Measurements from ENCODE around the gene TMA7.
"Not testable (repeated sequence)": the region's sequence is repeated elsewhere in the genome, so short reads cannot be mapped to it uniquely, and the experiment has no call there.

TMA7 gene

DNA sequence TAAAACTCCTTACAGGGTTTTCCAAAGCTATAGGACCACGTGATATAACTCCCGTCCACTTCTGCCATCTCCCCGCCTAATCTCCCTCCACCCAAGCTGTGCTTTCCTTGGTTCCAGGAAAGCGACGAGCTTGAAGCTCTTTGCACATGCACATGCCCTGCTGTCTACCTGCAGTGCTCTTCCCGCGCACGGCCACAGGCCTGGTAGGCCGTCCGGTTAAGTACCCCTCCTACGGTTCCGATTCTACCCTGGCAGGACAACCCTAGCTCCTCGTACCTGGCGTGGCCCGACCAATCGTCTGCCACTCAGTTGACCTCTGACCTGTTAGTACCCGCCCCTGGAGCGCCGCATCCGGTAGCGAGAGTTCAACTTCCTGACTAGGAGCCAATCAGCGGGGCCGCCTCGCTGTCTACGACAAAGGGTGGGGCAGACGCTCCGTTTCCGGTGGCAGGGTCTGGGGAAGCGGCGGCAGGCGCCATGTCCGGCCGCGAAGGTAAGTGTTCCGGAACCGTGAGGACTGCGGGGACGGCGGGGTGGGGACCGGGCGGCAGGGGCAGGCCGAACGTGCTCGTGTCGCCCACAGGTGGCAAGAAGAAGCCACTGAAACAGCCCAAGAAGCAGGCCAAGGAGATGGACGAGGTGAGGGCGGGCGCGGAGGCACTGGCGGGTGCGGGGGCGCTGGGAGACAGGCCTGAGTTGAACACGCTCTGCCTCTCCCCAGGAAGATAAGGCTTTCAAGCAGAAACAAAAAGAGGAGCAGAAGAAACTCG lies at the start of gene TMA7, which contains the start of gene CCDC51:
Gene TMA7, plus strand, starts transcription at position 438 of the 770 bp plus-strand sequence. Its CDS starts 40 bp downstream, at position 478.
Gene CCDC51, minus strand, starts transcription at position 300 of the 770 bp plus-strand sequence. CDS start 4,991 bp downstream, outside the sequence.
- FAIRE-seq: peak; percentile 94

DNA sequence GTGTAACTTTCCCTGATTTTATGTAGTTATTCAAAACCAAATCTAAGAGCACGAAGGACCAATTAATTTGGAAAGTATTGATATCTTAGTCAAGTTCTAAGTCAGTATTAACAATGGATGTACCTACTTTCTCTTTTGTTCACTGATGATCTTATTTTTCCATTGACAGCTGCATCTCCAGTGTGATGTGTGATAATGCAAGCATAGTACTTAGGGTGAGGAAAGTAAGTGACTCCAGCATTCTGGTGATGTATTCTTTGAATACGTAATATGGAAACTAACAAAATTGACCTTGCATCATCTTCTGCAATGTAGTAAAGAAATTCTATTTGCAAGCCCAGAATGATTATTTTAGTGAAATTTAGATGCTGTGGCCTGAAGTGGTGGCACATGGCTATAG lies 45.7 kb upstream of the TMA7 start:
- FAIRE-seq: no peak

DNA sequence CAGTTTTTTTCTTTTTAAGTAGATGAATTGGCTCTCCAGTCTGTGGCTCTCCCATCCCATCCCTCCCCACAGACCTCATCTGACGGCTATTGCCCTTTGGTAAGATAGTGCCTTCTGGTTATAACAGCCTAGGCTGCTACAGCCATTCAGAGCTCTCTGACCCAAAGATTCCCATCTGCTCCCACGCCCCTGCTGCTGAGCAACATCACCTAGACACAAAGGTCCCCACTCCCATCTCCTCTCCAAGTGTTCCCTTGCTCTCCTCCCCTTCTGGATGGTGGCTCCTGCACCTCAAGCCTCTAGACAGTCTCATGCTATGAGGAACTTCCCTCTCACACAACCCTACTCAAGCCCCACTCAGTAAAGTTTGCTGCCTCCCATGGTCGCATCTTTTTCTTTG lies 44.3 kb upstream of the TMA7 start:
- no peak for FAIRE-seq

DNA sequence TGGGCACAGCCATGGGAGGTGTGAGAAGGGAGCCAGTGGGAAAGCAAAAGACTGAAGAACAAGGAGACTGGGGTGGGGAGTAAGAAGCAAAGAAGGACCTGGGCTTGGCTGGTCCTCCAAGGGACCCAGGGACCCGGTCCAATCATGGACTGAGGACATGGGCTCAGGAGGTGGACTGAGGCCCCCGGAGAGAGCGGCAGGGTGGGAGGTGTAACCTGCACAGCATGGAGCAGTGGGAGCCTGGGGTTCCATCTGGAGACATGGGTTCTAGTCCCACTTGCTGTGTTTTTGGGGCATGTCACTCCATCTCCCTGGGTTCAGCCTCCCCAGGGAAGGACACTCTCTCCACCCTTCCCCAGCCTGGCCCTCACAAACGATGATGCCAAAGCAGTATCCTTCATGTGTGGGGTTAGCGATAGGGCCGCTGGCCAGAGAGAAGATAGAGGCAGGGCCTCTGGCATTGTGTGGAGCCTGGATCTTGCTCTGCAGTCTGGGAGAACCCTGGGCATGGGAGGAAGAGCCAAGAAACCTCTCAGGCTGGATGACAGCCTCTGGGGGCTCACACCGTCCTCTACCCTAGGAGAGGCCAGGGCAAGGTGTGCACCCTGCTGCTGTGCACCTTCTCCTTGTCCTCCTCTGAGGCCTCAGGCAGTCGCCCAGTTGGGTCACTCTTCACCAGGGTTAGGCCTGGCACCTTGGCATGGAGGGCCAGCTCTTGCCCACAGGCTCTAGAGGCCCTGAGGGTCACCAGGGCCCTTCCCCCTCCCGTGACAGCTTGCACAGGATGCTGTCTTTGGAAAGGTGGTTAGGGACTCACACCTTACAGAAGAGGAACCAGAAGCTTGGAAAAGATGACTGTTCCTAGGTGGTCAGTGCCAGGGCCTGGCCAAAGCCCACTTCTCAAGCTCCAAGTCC lies 42.0 kb upstream of the TMA7 start:
- FAIRE-seq: no peak

DNA sequence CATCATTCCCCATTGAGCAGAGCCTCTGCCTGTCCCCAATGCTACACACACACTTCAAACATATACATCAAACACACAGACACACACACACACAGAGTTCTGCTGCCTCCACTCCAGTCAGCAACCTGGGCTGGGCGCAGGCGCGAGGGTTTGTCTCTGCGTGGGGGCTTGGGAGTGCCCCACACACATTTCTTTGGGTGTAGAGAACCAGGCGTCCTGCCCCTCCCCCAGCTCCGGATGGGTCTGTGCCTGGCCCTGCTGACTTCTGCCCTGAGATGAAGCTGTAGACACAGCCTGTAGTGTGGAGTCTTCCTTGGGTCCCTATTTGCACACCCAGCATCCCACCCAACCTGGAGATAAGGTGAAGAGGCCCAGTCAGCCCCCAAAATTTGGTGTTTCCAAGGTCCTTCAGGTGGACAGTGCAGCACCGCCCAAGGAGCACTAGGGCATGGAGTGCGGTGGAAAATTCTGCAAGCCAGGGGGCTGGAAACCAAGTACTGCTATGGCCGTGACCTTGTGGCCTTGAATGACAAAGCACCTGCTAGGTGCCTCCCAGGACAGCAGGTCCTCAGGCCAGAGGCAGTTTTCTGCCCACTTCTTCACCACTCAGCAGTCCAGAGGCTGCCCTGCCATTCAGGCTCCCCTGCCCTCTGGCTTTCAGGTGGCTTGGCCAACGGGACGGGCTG lies 41.2 kb upstream of the TMA7 start:
- FAIRE-seq: no peak

DNA sequence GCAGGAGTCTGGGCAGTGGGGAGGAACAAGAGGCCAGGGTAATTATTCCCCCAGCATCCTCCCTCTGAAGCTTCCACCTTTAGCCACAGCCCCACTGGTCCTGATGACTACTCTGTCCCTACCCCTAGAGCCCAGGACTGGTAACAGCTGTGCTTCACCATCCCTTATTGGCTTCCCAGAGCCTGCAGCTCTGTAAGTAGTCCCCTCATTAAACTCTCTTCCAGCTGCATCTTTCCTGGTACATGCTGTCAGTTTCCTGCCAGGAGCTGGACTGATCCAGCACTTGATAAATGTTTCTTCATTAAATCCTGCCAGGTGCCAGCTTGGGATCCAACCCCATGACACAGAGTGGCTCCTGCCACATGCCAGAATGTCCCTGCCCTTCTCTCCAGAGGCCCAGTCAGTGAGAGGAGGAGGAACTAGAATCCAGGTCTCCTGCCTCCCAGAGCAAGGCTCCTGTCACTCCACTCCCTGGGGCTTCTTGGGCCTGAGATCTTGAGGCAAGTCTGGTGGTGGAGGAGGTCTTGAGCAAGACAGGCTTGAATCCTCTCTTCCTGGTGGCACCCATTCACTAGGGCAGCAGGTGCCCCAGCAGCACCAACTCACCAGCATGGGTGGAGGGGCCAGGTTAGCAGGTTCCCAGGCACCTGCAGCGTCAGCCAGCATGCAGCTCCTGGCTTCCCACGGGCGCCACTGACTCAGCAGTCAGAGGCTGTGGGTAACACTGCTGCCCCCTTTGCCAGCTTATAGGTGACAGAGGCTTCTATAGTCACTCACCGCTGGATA lies 40.5 kb upstream of the TMA7 start:
- FAIRE-seq: no peak

DNA sequence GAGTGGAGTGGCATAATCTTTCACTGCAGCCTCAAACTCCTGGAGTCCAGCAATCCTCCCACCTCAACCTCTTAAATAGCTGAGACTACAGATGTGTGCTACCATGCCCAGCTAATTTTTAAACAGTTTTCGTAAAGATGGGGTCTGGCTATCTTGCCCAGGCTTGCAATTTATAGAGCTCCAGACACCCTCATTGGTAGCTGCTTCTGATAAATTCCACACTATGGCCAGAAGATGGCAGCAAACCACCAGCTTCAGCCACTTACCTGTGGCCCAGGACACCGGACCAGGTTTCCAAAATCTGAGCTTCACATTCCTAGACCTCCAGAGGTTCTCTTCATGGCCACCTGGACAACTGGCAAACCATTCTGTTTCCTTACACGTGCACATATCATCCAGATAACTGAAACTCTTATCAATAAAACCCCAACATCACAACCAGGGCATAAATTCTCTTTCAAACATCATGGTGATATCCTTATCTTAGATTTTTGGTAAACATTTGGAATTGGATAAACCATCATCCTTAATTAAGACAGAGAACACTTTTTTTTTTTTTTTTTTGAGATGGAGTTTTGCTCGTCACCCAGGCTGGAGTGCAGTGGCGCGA lies 39.1 kb upstream of the TMA7 start:
- no peak for FAIRE-seq

DNA sequence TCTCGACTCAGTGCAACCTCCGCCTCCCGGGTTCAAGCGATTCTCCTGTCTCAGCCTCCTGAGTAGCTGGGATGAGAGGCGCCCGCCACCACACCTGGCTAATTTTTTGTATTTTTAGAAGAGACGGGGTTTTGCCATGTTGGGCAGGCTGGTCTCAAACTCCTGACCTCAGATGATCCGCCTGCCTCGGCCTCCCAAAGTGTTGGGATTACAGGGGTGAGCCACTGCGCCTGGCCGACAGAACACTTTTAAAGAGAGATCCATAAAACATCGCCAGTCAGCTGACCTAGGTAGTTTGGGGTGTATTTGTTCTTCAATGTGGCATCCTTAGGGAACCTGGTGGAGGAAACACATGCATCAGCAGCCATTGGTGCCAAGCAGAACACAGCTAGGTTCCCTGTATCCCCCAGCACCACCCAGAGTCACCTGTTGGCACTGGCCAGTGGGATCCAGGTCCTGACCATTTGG lies 38.6 kb upstream of the TMA7 start:
- not testable (repeated sequence) for FAIRE-seq

DNA sequence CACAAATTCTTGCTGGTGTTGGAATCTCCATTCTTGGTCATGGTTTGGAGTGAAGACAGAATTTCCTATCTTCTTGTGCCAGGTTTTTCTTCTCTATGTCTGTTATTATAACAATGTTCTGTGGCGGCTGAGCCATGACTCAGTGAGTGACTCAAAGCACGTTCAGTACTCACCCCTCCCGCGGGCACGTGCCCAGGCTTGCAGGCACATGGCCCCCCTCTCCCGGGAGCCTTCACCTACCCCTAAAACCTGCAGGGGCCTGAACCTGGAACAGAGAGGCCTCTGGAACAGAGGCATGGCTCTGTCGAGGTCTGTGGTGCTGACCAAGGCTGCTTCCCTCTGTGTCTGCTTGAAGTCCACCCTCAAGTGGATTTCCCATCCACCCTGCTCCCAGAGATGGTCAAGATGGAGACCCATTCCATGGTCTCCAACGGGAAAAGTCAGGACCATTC lies 37.8 kb upstream of the TMA7 start:
- FAIRE-seq: no peak

DNA sequence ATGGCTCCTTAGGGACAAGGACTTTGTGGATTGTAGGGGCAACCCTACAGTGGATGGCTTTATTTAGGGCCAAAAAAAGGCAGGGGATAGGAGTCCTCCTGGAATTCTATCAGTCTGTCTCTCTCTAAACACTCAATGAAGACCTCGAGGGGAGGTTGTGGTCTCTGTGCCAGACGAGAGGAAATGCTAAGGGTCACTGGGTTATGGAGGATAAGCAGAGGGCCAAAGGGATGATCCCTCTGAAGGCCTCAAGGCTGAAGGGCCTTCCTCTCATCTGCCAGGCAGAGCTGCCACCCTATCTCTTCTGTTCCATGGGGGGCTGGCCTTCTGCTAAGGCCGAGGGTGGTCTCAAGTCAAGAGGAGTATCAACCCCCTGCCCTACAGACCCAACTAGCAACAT lies 37.1 kb upstream of the TMA7 start:
- FAIRE-seq: no peak

DNA sequence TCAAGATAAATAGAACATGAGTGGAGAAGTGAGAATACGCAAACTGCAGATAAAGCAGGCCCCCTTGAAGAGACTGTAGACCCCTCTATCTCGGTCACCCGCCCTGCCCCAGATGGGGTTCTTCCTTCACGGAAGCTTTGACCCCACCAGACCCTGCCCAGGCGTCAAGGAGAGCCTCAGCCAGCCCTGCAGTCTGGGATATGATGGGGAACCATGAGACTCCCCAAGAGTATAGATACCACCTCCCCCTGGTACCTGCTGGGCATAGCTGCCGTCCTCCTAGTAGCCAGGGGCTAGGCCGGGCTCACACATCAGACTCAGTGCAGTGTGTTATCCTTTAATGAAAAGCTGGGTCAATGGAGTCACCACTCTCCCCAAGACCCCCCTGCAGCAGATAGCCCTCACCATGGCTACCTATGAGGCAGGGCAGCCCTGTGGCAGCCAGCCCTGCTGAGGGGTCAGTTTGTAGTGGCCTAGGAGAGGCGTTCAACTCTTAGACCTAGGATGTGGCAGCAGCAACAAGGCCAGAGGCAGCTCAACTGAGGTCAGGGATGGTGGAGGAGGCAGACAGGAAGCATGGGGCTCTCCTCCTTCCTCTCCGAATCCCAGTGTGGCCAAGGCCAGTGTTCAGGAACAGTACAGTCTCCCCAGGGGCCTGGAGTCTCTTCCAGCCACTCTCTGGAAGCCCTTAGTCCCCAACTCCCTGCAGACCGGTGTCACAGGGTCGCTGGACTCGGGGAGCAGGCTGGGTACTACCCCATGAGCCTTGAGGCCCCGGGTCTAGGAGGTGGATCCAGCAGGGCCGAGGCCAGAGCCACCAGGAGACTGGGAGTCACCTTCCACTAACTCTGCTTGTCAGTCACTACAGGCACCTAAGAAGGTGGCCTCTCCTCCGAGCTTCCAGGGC lies 36.3 kb upstream of the TMA7 start:
- no peak for FAIRE-seq

DNA sequence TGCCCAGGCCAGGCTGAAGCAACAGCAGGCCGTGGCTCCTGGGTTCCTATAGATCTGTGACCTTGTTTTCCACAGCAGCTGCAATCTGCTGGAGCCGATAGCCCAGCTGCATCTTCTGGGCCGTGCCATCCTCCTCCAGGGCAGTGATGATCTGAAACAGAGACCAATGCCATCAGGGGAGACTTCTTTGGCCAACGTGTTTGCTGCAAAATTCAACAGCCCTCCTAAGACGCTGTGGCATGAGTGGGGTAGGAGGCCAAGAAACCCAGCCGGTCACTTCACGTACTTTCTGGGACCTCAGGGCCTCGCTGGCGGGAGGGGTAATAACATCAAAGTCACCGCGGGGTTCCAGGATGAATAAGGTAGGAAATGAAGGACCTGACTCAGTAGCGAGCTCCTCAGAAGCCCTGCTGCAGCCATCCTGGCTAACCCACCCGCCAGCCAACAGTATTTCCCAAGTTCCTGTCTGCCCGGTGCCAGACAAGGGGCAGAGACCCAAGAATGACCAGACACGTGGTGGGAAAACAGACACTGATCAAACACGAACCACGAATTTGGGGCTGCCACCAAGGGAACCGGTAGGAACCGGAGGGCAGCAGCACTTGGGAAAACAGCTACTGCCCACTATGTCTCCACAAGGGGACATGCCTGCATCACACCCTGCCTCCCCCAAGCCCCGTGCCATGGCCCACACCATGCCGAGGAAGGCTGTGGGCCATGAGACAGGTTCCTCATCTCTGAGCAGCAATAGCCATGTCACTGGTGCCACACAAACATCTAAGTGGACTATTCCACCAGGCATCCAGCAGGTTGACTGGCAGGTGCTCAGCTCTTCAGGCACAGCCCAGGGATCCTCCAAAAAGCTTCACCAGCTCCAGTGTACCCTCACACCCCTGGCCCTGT lies 35.4 kb upstream of the TMA7 start:
- no peak for FAIRE-seq

DNA sequence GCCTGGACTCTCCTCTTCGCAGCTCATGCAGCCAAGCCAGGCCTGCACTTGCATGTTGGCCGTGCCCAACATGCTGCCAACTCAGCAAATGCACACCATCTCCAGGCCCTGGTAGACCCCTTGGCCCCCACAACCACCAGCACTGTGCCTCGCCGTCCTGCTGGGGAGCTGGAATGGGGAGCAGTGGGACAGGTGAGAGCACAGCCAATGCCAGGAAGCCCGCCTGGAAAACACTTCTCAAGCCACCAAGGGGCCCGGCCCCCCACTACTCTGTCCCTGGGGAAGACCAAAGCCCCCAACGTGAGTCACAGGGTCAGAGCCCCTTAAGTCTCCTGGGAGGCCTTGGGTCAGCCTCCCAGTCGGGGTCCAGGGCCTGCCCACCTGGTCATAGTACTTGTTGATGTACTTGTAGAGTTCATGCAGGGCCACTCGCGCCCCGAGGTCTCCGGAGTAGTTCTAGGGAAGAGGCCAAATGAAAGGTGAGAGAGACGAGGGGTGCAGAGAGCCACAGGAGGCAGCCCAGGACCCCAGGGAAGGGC lies 34.6 kb upstream of the TMA7 start:
- no peak for FAIRE-seq

DNA sequence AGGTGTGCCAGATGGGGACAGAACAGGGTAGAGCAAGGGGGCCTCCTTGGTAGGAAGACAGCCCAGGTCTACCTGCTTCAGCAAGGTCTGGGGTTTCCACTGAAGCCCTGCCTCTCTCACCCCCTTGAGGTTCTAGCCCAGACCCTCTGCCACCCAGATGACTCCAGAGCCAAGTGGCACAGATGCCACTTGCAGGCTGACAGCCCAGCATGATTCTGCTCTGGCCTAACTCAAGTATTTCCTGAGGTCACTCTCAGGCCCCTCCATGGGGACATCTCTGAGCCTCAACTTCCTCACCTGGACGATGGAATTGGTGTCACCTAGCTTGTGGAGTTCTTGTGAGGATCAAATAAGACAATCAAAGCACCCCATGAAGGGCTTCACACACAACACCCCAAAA lies 34.1 kb upstream of the TMA7 start:
- no peak for FAIRE-seq

DNA sequence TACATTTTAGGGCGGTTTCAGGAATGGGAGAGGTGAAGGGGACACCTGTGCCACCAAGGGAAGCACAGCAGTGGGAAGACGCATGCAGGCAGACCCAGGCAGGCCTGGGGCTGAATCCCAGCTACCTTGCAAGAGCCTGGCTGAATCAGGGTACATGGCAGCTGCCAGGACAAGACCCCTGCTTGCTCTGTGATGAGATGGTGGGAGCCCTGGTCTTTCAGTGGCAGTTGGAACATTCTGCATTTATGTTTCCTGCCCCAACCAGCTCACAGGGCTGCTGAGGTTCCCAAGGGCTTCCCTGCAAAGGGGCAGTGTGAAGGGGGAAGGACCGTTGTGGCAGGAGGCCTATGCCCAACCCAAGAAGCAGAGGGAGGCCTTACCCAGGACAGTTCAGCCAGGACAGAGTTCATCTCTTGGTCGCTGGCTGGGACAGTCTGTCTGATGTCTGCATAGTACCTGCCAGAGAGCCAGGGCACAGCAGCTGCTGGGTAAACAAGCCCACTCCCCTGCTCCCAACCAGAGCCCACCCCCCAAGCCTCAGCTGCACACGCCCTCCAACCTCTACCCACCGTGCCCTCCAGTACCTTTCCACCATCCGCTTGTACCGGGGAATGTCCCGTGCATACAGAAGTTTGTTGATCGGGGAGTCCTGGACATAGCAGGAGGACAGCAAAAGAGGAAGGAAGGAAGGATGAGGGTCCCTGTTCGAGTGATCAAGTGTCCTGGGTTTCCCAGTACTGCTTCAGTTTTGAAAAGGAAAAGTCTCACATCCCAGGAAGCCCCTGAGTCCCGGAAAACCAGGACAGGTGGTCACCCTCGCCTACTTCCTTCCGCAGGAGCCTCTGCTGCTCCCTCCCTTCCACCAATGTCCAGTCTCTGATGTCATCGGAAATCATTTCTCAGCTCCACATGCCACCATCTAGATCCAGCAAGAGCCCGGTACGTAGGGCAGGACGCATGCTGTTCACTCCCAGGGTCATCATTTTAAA lies 33.3 kb upstream of the TMA7 start:
- no peak for FAIRE-seq

DNA sequence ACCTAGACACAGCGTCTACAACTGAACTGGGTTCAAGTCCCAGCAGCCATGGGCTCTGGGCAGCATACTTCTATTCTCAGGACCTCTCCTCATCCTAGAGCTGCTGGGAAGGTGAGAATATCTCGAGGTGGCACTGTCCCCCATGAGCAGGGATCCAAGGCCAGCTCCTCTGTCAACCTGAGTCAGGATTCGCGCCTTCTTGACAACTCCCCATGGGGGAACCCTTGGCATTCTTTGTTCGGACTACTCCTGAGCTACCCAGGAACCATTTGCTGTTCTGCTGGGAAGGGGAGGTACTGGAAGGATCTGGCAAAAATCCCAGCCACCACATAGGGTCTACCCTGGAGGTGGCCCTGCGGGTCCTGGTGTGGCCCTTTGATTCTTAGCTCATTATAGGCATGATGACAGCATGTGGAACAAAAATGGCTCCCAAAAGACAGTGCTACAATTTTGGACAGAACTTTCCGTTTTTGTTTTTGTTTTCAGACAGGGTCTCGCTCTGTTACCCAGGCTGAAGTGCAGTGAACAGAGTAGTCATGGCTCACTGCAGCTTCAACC lies 32.4 kb upstream of the TMA7 start:
- FAIRE-seq: no peak

DNA sequence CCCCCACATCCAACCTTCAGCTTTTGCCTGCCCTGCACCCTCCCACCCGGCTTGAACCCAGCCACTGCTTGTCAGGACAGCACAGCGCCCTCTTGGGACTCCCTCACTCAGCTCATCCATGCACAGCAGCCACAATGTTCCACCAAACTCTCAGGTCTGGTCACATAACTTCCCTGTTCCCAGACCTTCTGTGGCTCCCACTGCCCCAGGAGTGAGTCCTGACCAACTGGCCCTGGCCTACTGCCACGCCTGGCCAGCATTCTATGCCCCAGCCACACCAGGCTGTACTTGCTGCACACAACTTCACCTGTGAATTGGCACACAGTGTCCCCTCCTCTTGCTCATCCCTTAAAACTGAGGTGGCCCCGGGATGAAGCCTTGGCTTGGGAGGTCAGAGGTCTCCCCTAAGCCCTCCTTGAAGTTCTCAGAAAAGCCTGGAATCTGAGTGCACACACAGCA lies 31.2 kb upstream of the TMA7 start:
- no peak for FAIRE-seq

Measured in endometrium (tissue), 2 donors.